AG04450 (cell line): ENCODE results near the gene CYFIP2. TPM values are rescaled to one million over a fixed set of nuclear protein-coding genes. Genes with fewer than 3 reads are reported as not detected.

Experiments
- CTCF ChIA-PET: fragments of 300-600, 350-600 bp; formaldehyde crosslinking; extraction: SDS; loops from one replicate; lab custom pipeline; 2022; ENCODE audit warnings: antibody characterized with exemption, inconsistent platforms; lab: Charles Lee
- POLR2A ChIA-PET: fragments of 350-600 bp; formaldehyde crosslinking; extraction: SDS; loops from one replicate; lab custom pipeline; 2021; ENCODE audit warnings: antibody characterized with exemption, inconsistent platforms; lab: Yijun Ruan, JAX
- DNase-seq: peaks from one replicate; pipeline ENCODE4 v3.0.0-alpha.2; 2011; ENCODE audit warnings: low read depth, low spot score
- H3K27ac ChIP-seq: one replicate; pipeline ENCODE4 v1.5.1; 2012; ENCODE audit warnings: low read depth, low read length, control low read depth
- H3K27me3 ChIP-seq: one replicate; pipeline ENCODE4 v1.6.0; 2012; ENCODE audit warnings: low read length; ENCODE audit not compliant: control insufficient read depth, insufficient read depth
- H3K4me3 ChIP-seq: 2 replicates; pipeline ENCODE4 v1.5.1; 2011; ENCODE audit warnings: mild to moderate bottlenecking, low read depth, low read length, control low read depth
- H3K9me3 ChIP-seq: 2 replicates; pipeline ENCODE4 v1.5.1; 2012; ENCODE audit warnings: low read length; ENCODE audit not compliant: control insufficient read depth, insufficient read depth
- polyA plus RNA-seq: library from polyadenylated mRNA; depleted of rRNA; stranded (reverse); fragments of >200 nt; gene quantifications from 2 replicates; pipeline ENCODE4 v1.2.3, GENCODE V29; 2011
- TF ChIP-seq, protein P1 (sequence below): IDR thresholded peaks from 2 replicates; pipeline ENCODE4 v1.5.1; 2011; ENCODE audit warnings: low read depth, low read length, control low read depth, inconsistent platforms

Gene CYFIP2
- polyA plus RNA-seq, 1 experiment, result 3.2 TPM

DNA sequence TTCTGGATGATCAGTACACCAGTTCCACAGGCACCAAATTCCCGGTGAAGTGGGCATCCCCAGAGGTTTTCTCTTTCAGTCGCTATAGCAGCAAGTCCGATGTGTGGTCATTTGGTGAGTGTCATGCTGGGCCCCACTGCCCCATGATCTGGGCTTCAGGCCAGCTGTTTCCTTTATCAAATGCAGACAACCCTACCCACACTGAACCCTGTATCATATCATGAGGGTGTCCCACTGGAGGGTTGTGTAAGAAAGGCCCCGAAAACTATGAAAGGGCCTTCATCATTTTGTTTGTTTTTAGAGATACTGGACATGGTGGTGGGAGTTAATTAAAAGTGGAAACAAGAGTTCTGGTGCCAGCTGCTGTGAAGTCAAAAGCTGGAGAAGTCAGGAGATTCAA is 20.0 kb upstream of the CYFIP2 start:
- no peak overlapping the region for H3K4me3 ChIP-seq
- ChIA-PET CTCF (no interaction called here), POLR2A (no interaction called here)
- DNase-seq, result no peak
- no peak overlapping the region for H3K27ac ChIP-seq
- TF ChIP-seq, protein P1, sequence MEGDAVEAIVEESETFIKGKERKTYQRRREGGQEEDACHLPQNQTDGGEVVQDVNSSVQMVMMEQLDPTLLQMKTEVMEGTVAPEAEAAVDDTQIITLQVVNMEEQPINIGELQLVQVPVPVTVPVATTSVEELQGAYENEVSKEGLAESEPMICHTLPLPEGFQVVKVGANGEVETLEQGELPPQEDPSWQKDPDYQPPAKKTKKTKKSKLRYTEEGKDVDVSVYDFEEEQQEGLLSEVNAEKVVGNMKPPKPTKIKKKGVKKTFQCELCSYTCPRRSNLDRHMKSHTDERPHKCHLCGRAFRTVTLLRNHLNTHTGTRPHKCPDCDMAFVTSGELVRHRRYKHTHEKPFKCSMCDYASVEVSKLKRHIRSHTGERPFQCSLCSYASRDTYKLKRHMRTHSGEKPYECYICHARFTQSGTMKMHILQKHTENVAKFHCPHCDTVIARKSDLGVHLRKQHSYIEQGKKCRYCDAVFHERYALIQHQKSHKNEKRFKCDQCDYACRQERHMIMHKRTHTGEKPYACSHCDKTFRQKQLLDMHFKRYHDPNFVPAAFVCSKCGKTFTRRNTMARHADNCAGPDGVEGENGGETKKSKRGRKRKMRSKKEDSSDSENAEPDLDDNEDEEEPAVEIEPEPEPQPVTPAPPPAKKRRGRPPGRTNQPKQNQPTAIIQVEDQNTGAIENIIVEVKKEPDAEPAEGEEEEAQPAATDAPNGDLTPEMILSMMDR, result no peak
- no peaks in the 10 kb centered on the region for H3K9me3 ChIP-seq
- no peaks in the 10 kb centered on the region for H3K27me3 ChIP-seq

DNA sequence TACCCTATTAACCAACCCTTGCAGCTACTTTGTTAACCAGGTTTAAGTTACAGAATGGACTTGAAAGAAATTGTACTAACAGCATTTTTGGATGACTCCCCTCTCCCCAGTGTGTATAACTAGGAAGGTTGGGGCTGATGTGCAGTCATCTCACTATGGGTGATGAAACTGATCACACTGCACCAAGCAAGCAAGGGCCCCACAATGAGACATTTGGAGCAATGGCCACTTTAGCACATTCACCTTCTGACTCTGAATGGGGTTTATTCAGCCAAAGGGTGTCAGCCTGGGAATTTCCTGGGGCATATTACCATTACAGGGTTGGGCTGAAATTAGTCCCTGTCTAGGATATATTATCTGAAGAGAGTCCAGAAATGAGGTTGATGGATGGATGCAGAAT is 18.7 kb upstream of the CYFIP2 start:
- Histone ChIP-seq H3K9me3 (no peaks in the 10 kb centered on the region), H3K27ac (no peak overlapping the region), H3K4me3 (no peak overlapping the region), H3K27me3 (no peaks in the 10 kb centered on the region)
- no peak for DNase-seq
- POLR2A ChIA-PET, result no interaction called here
- TF ChIP-seq, protein P1, result no peak
- CTCF ChIA-PET, result no interaction called here

DNA sequence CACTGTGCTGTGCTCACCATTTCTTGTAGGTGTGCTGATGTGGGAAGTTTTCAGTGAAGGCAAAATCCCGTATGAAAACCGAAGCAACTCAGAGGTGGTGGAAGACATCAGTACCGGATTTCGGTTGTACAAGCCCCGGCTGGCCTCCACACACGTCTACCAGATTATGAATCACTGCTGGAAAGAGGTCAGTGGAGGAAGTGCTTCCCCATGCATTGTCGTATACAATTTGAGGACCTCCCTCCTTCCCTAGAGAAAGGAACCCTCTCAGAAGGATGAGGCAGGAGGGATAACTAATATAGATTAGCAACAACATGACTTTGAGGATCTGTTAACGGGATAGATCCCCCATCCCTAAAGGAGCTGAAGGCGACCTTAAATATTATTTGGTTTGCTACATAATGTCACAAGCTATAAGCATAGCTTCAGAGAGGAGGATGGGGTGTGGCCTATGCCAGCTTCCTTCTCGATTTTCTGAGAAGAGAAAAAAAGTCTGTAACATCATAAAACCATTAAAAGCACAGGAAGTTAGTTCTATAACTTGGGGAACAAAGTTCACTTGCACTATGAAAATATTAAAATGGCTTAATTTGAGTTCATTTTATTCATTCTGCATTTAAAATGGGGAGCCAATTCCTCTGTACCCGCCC is 17.0 kb upstream of the CYFIP2 start:
- Histone ChIP-seq H3K27ac (no peak overlapping the region), H3K4me3 (no peak overlapping the region), H3K27me3 (no peaks in the 10 kb centered on the region), H3K9me3 (no peaks in the 10 kb centered on the region)
- TF ChIP-seq, protein P1, result no peak
- POLR2A ChIA-PET, result no interaction called here
- CTCF ChIA-PET, result interaction anchor here (0.6 kb wide), 1 partner anchor 1293 kb away, joined by 4 read pairs; no protein-coding TSS in a partner anchor
- no peak for DNase-seq

DNA sequence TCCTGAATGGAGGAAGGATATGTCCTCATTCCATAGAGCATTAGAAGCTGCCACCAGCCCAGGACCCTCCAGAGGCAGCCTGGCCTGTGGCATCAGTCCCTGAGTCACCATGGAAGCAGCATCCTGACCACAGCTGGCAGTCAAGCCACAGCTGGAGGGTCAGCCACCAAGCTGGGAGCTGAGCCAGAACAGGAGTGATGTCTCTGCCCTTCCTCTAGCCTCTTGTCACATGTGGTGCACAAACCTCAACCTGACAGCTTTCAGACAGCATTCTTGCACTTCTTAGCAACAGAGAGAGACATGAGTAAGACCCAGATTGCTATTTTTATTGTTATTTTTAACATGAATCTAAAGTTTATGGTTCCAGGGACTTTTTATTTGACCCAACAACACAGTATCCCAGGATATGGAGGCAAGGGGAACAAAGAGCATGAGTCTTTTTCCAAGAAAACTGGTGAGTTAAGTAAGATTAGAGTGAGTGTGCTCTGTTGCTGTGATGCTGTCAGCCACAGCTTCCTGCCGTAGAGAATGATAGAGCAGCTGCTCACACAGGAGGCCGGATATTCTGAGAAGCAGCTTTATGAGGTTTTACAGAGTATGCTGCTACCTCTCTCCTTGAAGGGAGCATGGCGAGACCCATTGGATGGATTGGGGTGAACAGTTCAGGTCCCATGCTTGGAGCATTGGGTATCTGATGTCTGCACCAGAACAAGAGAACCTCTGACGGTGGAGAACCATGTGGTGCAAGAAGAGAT is 13.0 kb upstream of the CYFIP2 start:
- ChIA-PET POLR2A (no interaction called here), CTCF (interaction anchor here (0.7 to 4.9 kb wide), 18 partner anchors 10 to 225 kb away, joined by 3 to 45 read pairs (median 5); no protein-coding TSS in a partner anchor)
- Histone ChIP-seq H3K27ac (no peak overlapping the region), H3K9me3 (no peaks in the 10 kb centered on the region), H3K27me3 (peaks cover 2% of the 10 kb centered on the region), H3K4me3 (no peak overlapping the region)
- no peak for DNase-seq
- TF ChIP-seq, protein P1, result no peak

DNA sequence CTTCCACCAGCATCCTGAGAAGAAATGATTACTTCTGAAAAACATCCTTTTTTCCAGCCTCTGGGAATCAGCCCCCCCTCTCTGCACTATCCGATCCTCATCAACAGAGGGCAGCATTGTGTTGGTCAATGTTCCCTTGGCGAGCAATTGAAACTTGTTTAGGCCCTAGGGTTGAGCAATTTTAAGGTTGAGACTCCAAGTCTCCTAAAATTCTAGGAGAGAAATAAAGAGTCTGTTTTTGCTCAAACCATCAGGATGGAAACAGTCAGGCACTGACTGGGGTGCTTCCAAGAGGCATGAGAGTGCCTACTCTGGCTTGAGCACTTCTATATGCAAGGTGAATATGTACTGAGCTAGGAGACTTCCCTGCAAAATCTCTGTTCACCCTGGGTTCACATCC is 12.4 kb upstream of the CYFIP2 start:
- no peak overlapping the region for H3K27ac ChIP-seq
- no peaks in the 10 kb centered on the region for H3K9me3 ChIP-seq
- ChIA-PET POLR2A (no interaction called here), CTCF (interaction anchor here (0.6 to 4.9 kb wide), 21 partner anchors 10 to 491 kb away, joined by 3 to 45 read pairs (median 5); partner anchors contain the start of gene LSM11)
- no peak overlapping the region for H3K4me3 ChIP-seq
- TF ChIP-seq, protein P1, result peak; percentile 96
- H3K27me3 ChIP-seq, result peaks cover 2% of the 10 kb centered on the region
- peak; percentile 11 for DNase-seq
